ENCODE measurements around the gene EMC10.

EMC10 gene

GRCh38 chr19:50537769-50538230 lies 61.5 kb downstream of the EMC10 start (continued):
- TF ChIP-seq ZNF645 (tag by site-specific recombination; IDR thresholded peaks at IDR 0.05) (no peak), ZFP69B (tag by site-specific recombination; IDR thresholded peaks at IDR 0.05) (no peak), HIC1 (tag by site-specific recombination; IDR thresholded peaks at IDR 0.05) (no peak), ZNF544 (tag by site-specific recombination; IDR thresholded peaks at IDR 0.05) (no peak), PRDM1 (tag by site-specific recombination; IDR thresholded peaks at IDR 0.05) (no peak), ZNF175 (tag by site-specific recombination; IDR thresholded peaks at IDR 0.05) (no peak), ZSCAN30 (tag by site-specific recombination; IDR thresholded peaks at IDR 0.05) (peak; percentile 100), ZNF692 (tag by site-specific recombination; IDR thresholded peaks at IDR 0.05) (0 out of 2 replicates have a peak, but pooled peaks have one; percentile 33), ZNF555 (tag by site-specific recombination; conservative IDR thresholded peaks at IDR 0.05) (no peak), ZXDB (tag by site-specific recombination; IDR thresholded peaks at IDR 0.05) (peak; percentile 39; the same call in 1 of the 2 replicates), MEIS1 (CRISPR knock-in tag; IDR thresholded peaks at IDR 0.05; ENCODE audit: borderline replicate concordance) (no peak), ZBTB11 (tag by site-specific recombination; conservative IDR thresholded peaks at IDR 0.05; ENCODE audit: low read depth) (no peak), OVOL3 (tag by site-specific recombination; IDR thresholded peaks at IDR 0.05) (no peak), WT1 (tag by site-specific recombination; IDR thresholded peaks at IDR 0.05) (no peak), ZNF132 (tag by site-specific recombination; IDR thresholded peaks at IDR 0.05; ENCODE audit: borderline replicate concordance) (no peak), ZNF280C (tag by site-specific recombination; IDR thresholded peaks at IDR 0.05) (no peak)

Data from HEK293 (cell line).